IMR-90 (cell line): Measurements from ENCODE around the gene NDUFS5. TPM values are rescaled to one million over a fixed set of nuclear protein-coding genes. Genes with fewer than 3 reads are reported as not detected.

Experiments
- ATAC-seq: fragments of 200-7000 bp; cut with Tn5 transposase; 2 replicates; pipeline ENCODE4 v1.9.1; 2020; ENCODE audit warnings: low read depth, mild to moderate bottlenecking, moderate library complexity
- BruUV-seq: library from RNA; stranded (reverse); fragments of 400-500 nt; replicated peaks from 2 replicates; lab custom pipeline; 2021; lab: Mats Ljungman, UMichigan
- CTCF ChIA-PET: fragments of 300-600 bp; formaldehyde crosslinking; extraction: SDS; loops from one replicate; lab custom pipeline; 2021; ENCODE audit warnings: antibody characterized with exemption; lab: Yijun Ruan, JAX
- POLR2A ChIA-PET: fragments of 300-600 bp; sonication (Branson Sonifier 250); formaldehyde crosslinking; loops from one replicate; lab custom pipeline; 2022; ENCODE audit warnings: antibody characterized with exemption; ENCODE audit not compliant: unreplicated experiment; lab: Charles Lee
- DNase-seq: peaks from one replicate; pipeline ENCODE4 v3.0.0; 2013
- H2AFZ ChIP-seq: replicated peaks from 2 replicates; pipeline ENCODE3; 2013; ENCODE audit warnings: low read length, mild to moderate bottlenecking; ENCODE audit not compliant: poor library complexity
- H2AK5ac ChIP-seq: 2 replicates; pipeline ENCODE4 v1.6.1; 2013; ENCODE audit warnings: low read depth, low read length, inconsistent platforms
- H2AK9ac ChIP-seq: replicated peaks from 2 replicates; pipeline ENCODE3; 2013; ENCODE audit warnings: mild to moderate bottlenecking, low read depth, low read length, moderate library complexity; ENCODE audit not compliant: poor library complexity
- H2BK120ac ChIP-seq: 2 replicates; pipeline ENCODE4 v1.6.1; 2013; ENCODE audit warnings: low read depth, low read length, inconsistent platforms
- H2BK15ac ChIP-seq: 3 replicates; pipeline ENCODE4 v1.6.1; 2013; ENCODE audit warnings: low read depth, low read length, inconsistent platforms
- H2BK20ac ChIP-seq: 2 replicates; pipeline ENCODE4 v1.6.1; 2013; ENCODE audit warnings: low read depth, mild to moderate bottlenecking, inconsistent platforms, low read length, moderate library complexity
- H2BK5ac ChIP-seq: 2 replicates; pipeline ENCODE4 v1.6.1; 2013; ENCODE audit warnings: mild to moderate bottlenecking, low read depth, low read length, inconsistent platforms; ENCODE audit not compliant: poor library complexity, severe bottlenecking
- H3K14ac ChIP-seq: replicated peaks from 2 replicates; pipeline ENCODE4 v1.6.1; 2013; ENCODE audit warnings: low read depth, low read length, inconsistent platforms
- H3K18ac ChIP-seq: 2 replicates; pipeline ENCODE4 v1.6.1; 2013; ENCODE audit warnings: low read depth, low read length, control low read depth
- H3K23ac ChIP-seq: 2 replicates; pipeline ENCODE4 v1.6.1; 2013; ENCODE audit warnings: low read depth, low read length, inconsistent platforms
- H3K27ac ChIP-seq: 2 replicates; pipeline ENCODE4 v1.5.1; 2013; ENCODE audit warnings: mild to moderate bottlenecking, control low read depth, low read length; ENCODE audit not compliant: insufficient read depth
- H3K27me3 ChIP-seq: 2 replicates; pipeline ENCODE4 v1.6.1; 2013; ENCODE audit warnings: low read length; ENCODE audit not compliant: control insufficient read depth, insufficient read depth
- H3K36me3 ChIP-seq: 2 replicates; pipeline ENCODE4 v1.6.1; 2013; ENCODE audit warnings: low read length, mixed read lengths; ENCODE audit not compliant: control insufficient read depth, insufficient read depth
- H3K4ac ChIP-seq: 2 replicates; pipeline ENCODE4 v1.6.1; 2013; ENCODE audit warnings: low read depth, low read length, inconsistent platforms
- H3K4me1 ChIP-seq: 2 replicates; pipeline ENCODE4 v1.6.1; 2013; ENCODE audit warnings: low read length, mixed read lengths; ENCODE audit not compliant: control insufficient read depth, insufficient read depth
- H3K4me2 ChIP-seq: 2 replicates; pipeline ENCODE4 v1.6.1; 2013; ENCODE audit warnings: low read depth, mild to moderate bottlenecking, control low read depth, low read length, moderate library complexity
- H3K4me3 ChIP-seq: 2 replicates; pipeline ENCODE4 v1.5.1; 2013; ENCODE audit warnings: low read depth, mild to moderate bottlenecking, control low read depth, low read length, moderate library complexity; ENCODE audit not compliant: insufficient read depth
- H3K56ac ChIP-seq: 2 replicates; pipeline ENCODE4 v1.6.1; 2013; ENCODE audit warnings: low read length, inconsistent platforms; ENCODE audit not compliant: insufficient read depth; ENCODE audit errors: extremely low read depth
- H3K79me1 ChIP-seq, 2 experiments: 2 replicates each; pipeline ENCODE4 v1.6.1; 2013; ENCODE audit warnings: low read length in 2 of 2, inconsistent platforms in 1 of 2, low read depth in 1 of 2
- H3K9ac ChIP-seq: 2 replicates; pipeline ENCODE4 v1.6.1; 2013; ENCODE audit warnings: low read depth, low read length, control low read depth
- H3K9me1 ChIP-seq: 2 replicates; pipeline ENCODE4 v1.6.1; 2013; ENCODE audit warnings: low read length, inconsistent platforms; ENCODE audit not compliant: insufficient read depth
- H3K9me3 ChIP-seq: 2 replicates; pipeline ENCODE4 v1.6.1; 2013; ENCODE audit warnings: low read length; ENCODE audit not compliant: control insufficient read depth, insufficient read depth
- H4K20me1 ChIP-seq: 2 replicates; pipeline ENCODE4 v1.6.1; 2013; ENCODE audit warnings: low read length, inconsistent platforms; ENCODE audit not compliant: insufficient read depth
- H4K5ac ChIP-seq: 2 replicates; pipeline ENCODE4 v1.6.1; 2013; ENCODE audit warnings: mild to moderate bottlenecking, low read depth, low read length, control low read depth
- H4K8ac ChIP-seq, 2 experiments: 2 replicates each; pipeline ENCODE4 v1.6.1; 2013; ENCODE audit warnings: low read depth in 2 of 2, low read length in 2 of 2, control low read depth in 1 of 2, inconsistent platforms in 1 of 2
- H4K91ac ChIP-seq: 2 replicates; pipeline ENCODE4 v1.6.1; 2013; ENCODE audit warnings: low read depth, low read length, inconsistent platforms; ENCODE audit not compliant: insufficient read depth
- BHLHE40 ChIP-seq: fragments of 150-350 bp; IDR thresholded peaks from 2 replicates; pipeline ENCODE4 v1.6.1; 2016; ENCODE audit warnings: mild to moderate bottlenecking, low read depth, low read length
- CEBPB ChIP-seq: IDR thresholded peaks from 2 replicates; pipeline ENCODE4 v1.6.1; 2012; ENCODE audit warnings: low read depth, low read length, improper control_type of control experiment
- CHD1 ChIP-seq: IDR thresholded peaks from 2 replicates; pipeline ENCODE4 v1.6.1; 2012; ENCODE audit warnings: low read depth, low read length, improper control_type of control experiment
- CTCF ChIP-seq: conservative IDR thresholded peaks from 2 replicates; pipeline ENCODE4 v1.5.1; 2012; ENCODE audit warnings: mild to moderate bottlenecking, low read depth, low read length, improper control_type of control experiment
- ELK1 ChIP-seq: fragments of 150-350 bp; IDR thresholded peaks from 2 replicates; pipeline ENCODE4 v1.6.1; 2016; ENCODE audit warnings: low read depth, mild to moderate bottlenecking, low read length, moderate library complexity, borderline replicate concordance
- FOS ChIP-seq: fragments of 150-350 bp; IDR thresholded peaks from 2 replicates; pipeline ENCODE4 v1.6.1; 2016; ENCODE audit warnings: low read depth, low read length
- MAFK ChIP-seq: IDR thresholded peaks from 2 replicates; pipeline ENCODE4 v1.6.1; 2012; ENCODE audit warnings: low read depth, low read length, improper control_type of control experiment
- MAZ ChIP-seq: IDR thresholded peaks from 2 replicates; pipeline ENCODE4 v1.6.1; 2012; ENCODE audit warnings: low read depth, mild to moderate bottlenecking, low read length, improper control_type of control experiment, moderate library complexity, borderline replicate concordance
- MXI1 ChIP-seq: IDR thresholded peaks from 2 replicates; pipeline ENCODE4 v1.6.1; 2012; ENCODE audit warnings: low read depth, mild to moderate bottlenecking, low read length, moderate library complexity, borderline replicate concordance
- NFE2L2 ChIP-seq: fragments of 150-350 bp; IDR thresholded peaks from 2 replicates; pipeline ENCODE4 v1.6.1; 2016; ENCODE audit warnings: low read depth, mild to moderate bottlenecking, low read length
- POLR2A ChIP-seq: IDR thresholded peaks from 2 replicates; pipeline ENCODE4 v1.6.1; 2012; ENCODE audit warnings: mild to moderate bottlenecking, low read depth, low read length
- RAD21 ChIP-seq: IDR thresholded peaks from 2 replicates; pipeline ENCODE4 v1.6.1; 2012; ENCODE audit warnings: low read length, improper control_type of control experiment
- RCOR1 ChIP-seq: IDR thresholded peaks from 2 replicates; pipeline ENCODE4 v1.6.1; 2012; ENCODE audit warnings: mild to moderate bottlenecking, low read length, improper control_type of control experiment; ENCODE audit not compliant: insufficient replicate concordance
- RFX5 ChIP-seq: IDR thresholded peaks from 2 replicates; pipeline ENCODE4 v1.8.0; 2012; ENCODE audit warnings: low read depth, mild to moderate bottlenecking, low read length, moderate library complexity
- SMC3 ChIP-seq: fragments of 150-350 bp; IDR thresholded peaks from 2 replicates; pipeline ENCODE4 v1.6.1; 2016; ENCODE audit warnings: low read depth, mild to moderate bottlenecking, antibody characterized with exemption, low read length, moderate library complexity
- USF2 ChIP-seq: fragments of 150-350 bp; IDR thresholded peaks from 2 replicates; pipeline ENCODE4 v1.6.1; 2017; ENCODE audit warnings: mild to moderate bottlenecking, antibody characterized with exemption, low read length, low read depth
- WGBS, 2 experiments: methylation state at CpG; one replicate each; pipeline versions ENCODE4 v1.1.5 to v1.1.7; 2013; ENCODE audit warnings: missing lambda C conversion rate in 2 of 2; ENCODE audit not compliant: insufficient read length in 1 of 2; ENCODE audit errors: extremely low coverage in 2 of 2; 5-methylcytosine and 5-hydroxymethylcytosine counted together
- dilution Hi-C: fragments of 300-500 bp; cut with HindIII; formaldehyde crosslinking; loops from one replicate; pipeline ENCODE4 v1.14.3; 2018; ENCODE audit warnings: low sequenced_read_pairs; ENCODE audit not compliant: unreplicated experiment
- in situ Hi-C: fragments of 300-500 bp; cut with MboI; formaldehyde crosslinking; loops from 3 replicates; pipeline ENCODE4 v1.14.3; 2019; ENCODE audit warnings: low sequenced_read_pairs, inconsistent platforms, mixed read lengths
- intact Hi-C: fragments of 100-400 bp; cut with micrococcal nuclease; formaldehyde crosslinking; loops from 2 replicates; pipeline ENCODE4 v1.10.0; 2022
- polyA plus RNA-seq, 3 experiments: library from polyadenylated mRNA; depleted of rRNA; stranded (reverse); fragments of >200 nt; gene quantifications; 2 replicates each; pipeline ENCODE4 v1.2.3, GENCODE V29; 2012; ENCODE audit warnings: low replicate concordance in 1 of 3
- total RNA-seq: library from RNA; depleted of rRNA; stranded (reverse); fragments of >200 nt; gene quantifications from 2 replicates; pipeline ENCODE4 v1.2.3, GENCODE V29; 2012

The NDUFS5 gene
- total and polyA plus RNA-seq, 2 of the 4 experiments (the other 2 are of a cell fraction), result 645 to 1,092 TPM

GRCh38 chr1:39065542-39065941 is 39.4 kb downstream of the NDUFS5 start:
- DNase-seq (no peak), ATAC-seq (no peak)
- H3K14ac ChIP-seq, result no peak overlapping the region
- no peak overlapping the region for H2BK5ac ChIP-seq
- no peak overlapping the region for H3K56ac ChIP-seq
- no peak overlapping the region for H3K4me2 ChIP-seq
- no CpG with 5 or more reads among the region's 3 CpGs for WGBS, 2 experiments
- H4K20me1 ChIP-seq, result no peaks in the 10 kb centered on the region
- in situ Hi-C loops (no loop called here), dilution Hi-C loops (no loop called here), intact Hi-C loops (no loop called here)
- no peak overlapping the region for H2AFZ ChIP-seq
- H2BK15ac ChIP-seq, result no peak overlapping the region
- TF ChIP-seq USF2, result no peak
- no peak for TF ChIP-seq FOS
- no peak for TF ChIP-seq SMC3
- no peak for TF ChIP-seq MAFK
- no peak for TF ChIP-seq CTCF
- no peak for TF ChIP-seq RFX5
- TF ChIP-seq ELK1, result no peak
- no peak for TF ChIP-seq BHLHE40
- no peak for TF ChIP-seq CEBPB
- no peak for TF ChIP-seq CHD1
- no peak for TF ChIP-seq NFE2L2
- no peak for TF ChIP-seq POLR2A
- TF ChIP-seq MXI1, result no peak
- TF ChIP-seq MAZ, result no peak
- no peak for TF ChIP-seq RCOR1
- TF ChIP-seq RAD21, result no peak
- no peaks in the 10 kb centered on the region for H3K36me3 ChIP-seq
- H3K18ac ChIP-seq, result no peak overlapping the region
- H3K9me1 ChIP-seq, result no peaks in the 10 kb centered on the region
- H4K91ac ChIP-seq, result no peak overlapping the region
- H3K4me3 ChIP-seq, result no peak overlapping the region
- no peak overlapping the region for H3K23ac ChIP-seq
- H3K4me1 ChIP-seq, result no peaks in the 10 kb centered on the region
- H2BK20ac ChIP-seq, result no peak overlapping the region
- H3K9me3 ChIP-seq, result no peaks in the 10 kb centered on the region
- BruUV-seq, result no TSS peak
- H3K27ac ChIP-seq, result no peak overlapping the region
- H4K5ac ChIP-seq, result no peak overlapping the region
- no peaks in the 10 kb centered on the region for H3K27me3 ChIP-seq
- H3K79me1 ChIP-seq, result no peaks in the 10 kb centered on the region
- ChIA-PET CTCF (no interaction called here), POLR2A (no interaction called here)
- no peak overlapping the region for H3K4ac ChIP-seq
- no peak overlapping the region for H4K8ac ChIP-seq
- no peak overlapping the region for H2AK5ac ChIP-seq
- H2AK9ac ChIP-seq, result no peak overlapping the region
- no peak overlapping the region for H2BK120ac ChIP-seq
- no peak overlapping the region for H3K9ac ChIP-seq
